NCI-H69 (cell line): ENCODE data around the gene DHX57.

ENCODE experiments used
- DNase-seq: peaks from one replicate; lab custom pipeline; 2025; lab: John Stamatoyannopoulos, UW

The DHX57 gene

DNA sequence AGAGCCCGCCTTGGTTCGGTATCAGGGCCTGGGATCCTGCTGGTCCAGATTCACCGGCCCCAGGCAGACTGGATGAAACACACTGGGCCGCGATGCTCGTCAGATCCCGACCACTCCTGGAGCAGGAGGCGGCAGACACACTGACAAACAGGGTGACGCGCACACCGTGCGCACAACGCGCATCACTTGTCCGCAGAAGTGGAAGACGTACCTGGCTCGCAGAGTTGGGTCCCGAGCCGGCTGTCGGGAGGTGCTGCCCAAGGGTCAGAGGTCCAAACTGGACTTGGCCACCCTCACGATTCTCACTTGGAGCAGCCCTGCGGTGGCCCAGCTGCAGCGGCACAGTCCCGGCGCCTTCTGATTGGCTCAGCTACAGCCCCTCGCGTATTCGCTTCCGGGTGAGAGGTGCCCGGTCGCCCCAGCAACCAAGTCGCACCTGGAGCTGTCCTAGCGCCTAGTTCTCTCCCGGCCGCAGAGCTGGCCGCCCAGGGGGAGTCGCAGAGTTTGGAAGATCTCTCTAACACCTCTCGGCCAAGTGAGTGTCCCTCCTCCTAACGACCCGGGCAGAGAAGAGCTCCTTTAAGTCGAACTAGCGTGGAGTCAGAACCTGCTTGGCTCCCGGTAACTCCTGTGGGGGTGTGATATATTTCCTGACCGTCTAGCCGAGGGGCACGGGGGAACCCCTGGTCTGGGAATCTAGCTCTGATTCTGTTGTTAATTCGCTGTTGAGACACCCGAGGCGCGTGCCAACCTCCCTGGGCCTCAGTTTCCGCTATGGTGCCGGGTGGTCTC is at the start of gene DHX57, which contains the start of gene MORN2:
Gene DHX57 (minus strand): TSS at position 359 of the 792 bp plus-strand sequence. CDS start 7,529 bp downstream, outside the sequence.
Gene MORN2 (plus strand): TSS at position 401 of the 792 bp plus-strand sequence.
- DNase-seq = peak; percentile 83

DNA sequence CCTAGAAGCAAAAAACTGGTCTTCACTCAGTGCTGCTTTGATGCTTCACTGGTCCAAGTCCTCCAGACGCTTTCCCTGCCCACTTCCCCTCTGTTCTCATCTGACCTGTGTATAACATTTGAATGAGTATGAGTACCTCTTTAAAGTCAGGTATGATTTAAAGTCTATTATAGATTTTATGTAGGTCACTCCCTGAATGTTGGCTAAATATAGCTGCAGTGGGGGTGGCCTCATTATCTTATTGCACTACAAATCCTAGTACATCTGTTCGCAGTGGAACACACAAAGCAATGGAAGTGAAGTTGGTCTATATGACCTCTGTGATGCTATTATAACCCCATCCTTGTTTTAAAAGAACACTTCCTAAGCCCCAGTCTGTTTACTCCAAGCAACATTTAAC is 47.2 kb upstream of the DHX57 start:
- peak; percentile 23 for DNase-seq

GRCh38 chr2:38922389-38922788 is 46.7 kb upstream of the DHX57 start:
- DNase-seq = no peak

DNA sequence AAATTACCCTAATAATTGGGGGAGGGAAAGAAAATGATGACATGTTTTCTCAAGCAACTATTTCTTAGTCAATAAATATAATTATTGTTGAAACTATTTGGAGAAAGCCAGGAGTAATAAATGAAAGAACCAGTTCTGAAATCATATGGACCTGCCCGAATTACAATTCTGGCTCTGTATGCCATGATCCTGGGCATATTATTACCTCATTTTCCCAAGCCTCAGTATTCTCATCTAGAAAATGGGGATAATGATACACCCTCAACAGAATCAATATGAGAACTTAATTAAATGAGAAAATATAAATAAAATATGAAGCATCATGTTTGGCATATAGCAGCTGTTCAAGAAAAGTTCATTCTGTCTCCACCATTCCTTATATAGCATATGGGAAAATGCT is 36.9 kb upstream of the DHX57 start:
- no peak for DNase-seq

DNA sequence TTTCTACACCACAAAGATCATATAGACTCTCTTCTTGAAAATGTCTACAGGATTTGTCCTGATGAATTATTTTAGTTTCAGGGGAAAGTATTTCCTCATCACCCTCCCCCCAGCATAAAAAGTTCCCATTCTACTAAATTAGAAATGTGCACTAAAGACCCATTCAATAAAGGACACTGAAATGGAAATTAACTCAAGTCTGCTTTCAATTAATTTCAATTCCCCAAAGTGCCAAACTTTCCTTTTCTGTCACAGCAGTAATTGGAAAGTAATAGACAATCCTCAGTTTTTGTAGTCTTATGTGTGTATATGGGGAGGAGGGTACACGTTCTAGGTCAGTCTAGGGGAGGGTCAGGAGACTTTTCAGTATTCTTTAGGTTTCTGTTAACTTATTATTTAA is 35.5 kb upstream of the DHX57 start:
- DNase-seq = no peak

- DNase-seq = no peak
Measured at GRCh38 chr2:38909872-38910271, 34.1 kb upstream of the DHX57 start.

GRCh38 chr2:38907743-38908562 is 32.2 kb upstream of the DHX57 start:
- no peak for DNase-seq

- DNase-seq = no peak
Measured at GRCh38 chr2:38907242-38907641, 31.5 kb upstream of the DHX57 start.

DNA sequence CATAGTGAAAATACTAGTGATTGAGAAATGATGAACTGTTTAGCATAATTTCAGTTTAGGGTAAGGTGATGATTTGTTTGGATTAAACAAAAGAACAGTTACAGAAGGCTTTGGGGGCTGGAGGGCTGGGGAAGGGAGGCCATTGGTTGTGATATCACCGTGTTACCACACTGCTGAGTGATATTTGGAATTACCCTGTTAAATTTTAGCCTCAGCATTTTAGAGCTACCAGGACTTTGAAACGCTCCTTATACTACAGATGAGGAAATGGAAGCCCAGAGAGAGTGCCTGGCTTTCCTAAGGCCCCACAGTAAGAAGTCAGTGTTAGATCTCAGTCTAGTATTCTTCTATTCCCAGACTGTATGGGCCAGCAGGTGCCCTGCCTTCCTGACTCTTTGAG is 29.5 kb upstream of the DHX57 start:
- no peak for DNase-seq

GRCh38 chr2:38900726-38901125 is 25.0 kb upstream of the DHX57 start:
- DNase-seq = no peak

DNA sequence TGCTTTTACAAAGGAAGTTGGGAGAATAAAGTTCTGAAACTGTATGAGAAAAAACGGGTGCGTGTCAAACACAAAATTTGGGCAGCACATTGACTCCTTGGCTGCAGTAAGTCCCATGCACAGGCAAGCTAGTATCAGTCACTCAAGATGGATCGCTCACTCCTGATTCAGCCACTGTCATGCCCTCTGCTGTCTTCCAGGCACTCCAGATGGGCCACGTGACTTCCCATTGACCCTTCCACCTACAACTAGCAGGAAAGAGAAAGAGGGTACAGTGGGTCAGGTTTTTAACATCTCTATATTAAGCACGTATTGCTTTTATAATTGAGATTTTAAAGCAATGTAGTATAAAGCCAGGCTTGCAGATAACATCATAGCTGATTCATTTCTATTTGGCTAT is 22.5 kb upstream of the DHX57 start:
- DNase-seq = no peak

GRCh38 chr2:38892819-38893218 is 17.1 kb upstream of the DHX57 start:
- no peak for DNase-seq

DNA sequence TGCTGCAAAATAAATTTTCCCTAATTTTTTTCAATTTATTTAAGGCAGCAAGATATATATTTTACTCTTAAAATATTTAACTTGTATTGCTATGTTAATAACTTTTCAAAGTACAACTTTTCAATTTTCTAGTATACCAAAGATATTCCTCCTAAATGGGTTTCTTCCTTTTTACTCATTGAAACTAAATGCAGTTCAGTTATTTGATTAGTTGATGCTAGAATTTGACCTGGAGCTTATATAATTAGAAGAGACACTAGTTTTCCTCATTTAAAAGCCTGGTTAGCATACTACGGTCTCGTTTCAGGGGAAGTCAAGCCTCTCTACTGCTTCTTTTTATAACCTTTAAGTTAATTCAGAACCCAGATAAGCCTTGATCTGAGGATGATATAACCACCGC is 13.8 kb upstream of the DHX57 start, which contains the start of gene ARHGEF33:
Gene ARHGEF33 (plus strand): TSS at position 301 of the 400 bp plus-strand sequence. CDS start 29,573 bp downstream, outside the sequence.
- no peak for DNase-seq

- no peak for DNase-seq
Measured at GRCh38 chr2:38889045-38889444, 13.3 kb upstream of the DHX57 start.

GRCh38 chr2:38887902-38888554 is 12.3 kb upstream of the DHX57 start:
- no peak for DNase-seq

DNA sequence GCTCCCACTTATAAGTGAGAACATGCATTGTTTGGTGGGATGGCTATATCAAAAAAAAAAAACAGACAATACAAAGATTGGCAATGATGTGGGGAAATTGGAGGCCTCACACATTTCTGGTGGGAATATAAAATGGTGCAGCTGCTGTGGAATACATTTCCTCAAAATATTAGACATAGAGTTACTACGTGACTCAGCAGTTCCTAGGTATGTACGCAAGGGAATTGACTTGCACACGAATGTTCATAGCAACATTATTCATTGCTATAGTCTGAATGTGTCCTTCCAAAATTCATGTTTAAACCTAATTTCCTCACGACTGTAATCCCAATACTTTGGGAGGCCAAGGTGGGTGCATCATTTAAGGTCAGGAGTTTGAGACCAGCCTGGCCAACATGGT is 11.6 kb upstream of the DHX57 start:
- DNase-seq = no peak

- DNase-seq = no peak
Measured at GRCh38 chr2:38886063-38886462, 10.3 kb upstream of the DHX57 start.

DNA sequence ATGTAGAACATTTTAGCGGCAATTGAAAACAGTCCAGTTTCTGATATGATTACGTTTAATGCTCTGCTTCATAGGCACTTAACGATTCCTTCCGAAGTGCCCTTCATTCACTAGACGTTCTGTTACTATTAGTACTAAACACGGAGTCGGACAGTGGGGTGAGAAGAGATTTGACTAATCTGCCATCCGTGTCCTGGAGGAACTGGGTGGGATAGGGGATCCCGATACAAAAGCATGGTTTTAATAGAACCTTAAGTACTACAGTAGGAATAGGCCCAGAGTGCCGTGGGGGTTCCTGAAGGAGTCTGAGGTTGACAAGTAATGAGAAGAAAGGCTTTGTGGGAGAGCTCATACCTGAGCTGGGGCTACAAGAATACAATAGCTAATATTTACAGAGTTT is 673 bp upstream of the DHX57 start:
- no peak for DNase-seq

DNA sequence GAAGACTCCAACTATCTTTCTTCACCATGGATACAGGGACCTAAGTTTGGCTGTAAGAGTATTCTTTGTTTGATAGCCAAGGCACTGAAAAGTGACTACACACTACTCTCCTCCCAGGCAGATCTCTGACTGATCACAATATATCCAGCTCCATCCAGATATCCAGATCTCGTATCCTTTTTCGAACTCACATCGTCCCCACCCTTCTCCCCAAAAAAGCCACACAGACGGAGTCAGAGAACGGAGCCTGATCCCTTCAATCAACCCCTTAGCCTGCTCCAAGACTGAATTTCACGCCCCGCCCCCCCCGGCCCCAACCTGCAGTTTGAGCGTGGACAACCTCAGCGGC is 533 bp downstream of the DHX57 start:
- peak; percentile 9 for DNase-seq

DNA sequence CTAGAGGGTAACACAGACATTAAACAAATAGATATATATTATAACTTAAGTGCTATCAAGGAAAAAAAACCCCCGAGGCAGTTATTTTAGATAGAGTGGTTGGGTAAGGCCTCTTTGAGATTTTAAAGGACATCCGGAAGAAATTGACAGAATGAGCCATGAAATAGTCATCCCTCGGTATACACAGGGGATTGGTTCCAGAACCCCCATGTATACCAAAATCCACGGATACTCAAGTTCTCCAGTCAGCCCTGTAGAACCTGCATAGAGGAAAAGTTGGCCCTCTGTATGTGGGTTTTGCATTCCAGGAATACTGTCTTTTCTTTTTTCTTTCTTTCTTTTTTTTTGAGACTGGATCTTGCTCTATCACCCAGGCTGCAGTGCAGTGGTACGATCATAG is 2.0 kb downstream of the DHX57 start:
- DNase-seq = no peak

- no peak for DNase-seq
Measured at GRCh38 chr2:38871432-38871831, 4.3 kb downstream of the DHX57 start.

DNA sequence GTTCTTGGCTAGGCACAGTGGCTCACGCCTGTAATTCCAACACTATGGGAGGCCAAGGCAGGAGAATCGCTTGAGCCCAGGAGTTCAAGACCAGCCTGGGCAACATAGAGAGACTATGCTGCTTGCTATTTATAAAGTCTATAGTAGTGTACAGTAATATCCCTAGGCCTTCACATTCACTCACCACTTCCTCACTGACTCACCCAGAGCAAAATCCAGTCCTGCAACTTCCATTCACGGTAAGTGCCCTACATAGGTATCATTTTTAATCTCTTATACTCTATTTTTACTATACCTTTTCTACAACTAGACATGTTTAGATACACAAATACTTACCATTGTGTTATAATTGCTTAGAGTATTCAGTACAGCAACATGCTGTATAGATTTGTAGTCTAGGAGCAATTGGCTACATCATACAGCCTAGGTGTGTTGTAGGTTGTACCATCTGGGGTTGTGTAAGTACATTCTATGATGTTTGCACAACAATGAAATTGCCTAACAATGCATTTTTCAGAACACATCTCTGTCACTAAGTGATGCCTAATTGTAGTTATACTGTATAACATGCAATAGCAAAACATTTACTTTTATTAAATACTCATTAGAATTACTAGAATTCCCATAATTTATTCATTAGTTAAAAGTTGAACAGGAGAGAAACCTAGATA is 8.8 kb downstream of the DHX57 start:
- no peak for DNase-seq
